ENCODE results near the gene DNAJC3. TPM values are rescaled to one million over a fixed set of nuclear protein-coding genes. Genes with fewer than 3 reads are reported as not detected.

DNAJC3 gene
- total and polyA plus RNA-seq, 2 experiments from 2014 or later = 19.5 to 27.5 TPM

DNA sequence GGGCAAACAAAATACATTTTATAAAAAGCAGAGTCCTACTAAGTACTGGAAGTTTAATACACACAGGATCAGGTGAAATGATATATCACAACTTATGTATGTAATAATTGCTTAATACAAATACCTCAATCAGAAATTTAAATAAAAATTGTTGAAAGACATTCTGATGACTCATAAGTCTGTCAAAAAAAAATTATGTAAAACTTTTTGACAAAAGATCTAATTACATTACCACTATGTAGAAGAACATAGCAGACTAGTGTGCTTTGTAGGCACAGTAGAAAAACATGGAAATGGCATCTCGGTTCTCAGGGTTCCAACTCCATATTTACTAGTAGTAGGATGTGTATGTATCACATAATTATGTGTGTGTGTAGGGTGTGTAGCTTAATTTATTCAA lies 156.2 kb downstream of the DNAJC3 start:
- Histone ChIP-seq H3K4me1 (ENCODE audit: insufficient read depth) (0 out of 2 replicates have a peak, but pooled peaks cover 2% of the 10 kb centered on the region), H3K4me2 (no peak overlapping the region), H3K9me2 (ENCODE audit: insufficient read depth) (no peaks in the 10 kb centered on the region), H3K4me3 (no peak overlapping the region), H2AFZ (no peak overlapping the region), H3K36me3 (ENCODE audit: insufficient read depth) (no peaks in the 10 kb centered on the region), H3K27me3 (ENCODE audit: insufficient read depth) (no peaks in the 10 kb centered on the region), H3K27ac (ENCODE audit: low read depth) (no peak overlapping the region), H3K79me2 (replicated peaks; ENCODE audit: insufficient read depth) (no peaks in the 10 kb centered on the region), H4K20me1 (replicated peaks; ENCODE audit: insufficient read depth) (no peaks in the 10 kb centered on the region), H3F3A (replicated peaks; ENCODE audit: low read depth) (no peaks in the 10 kb centered on the region)
- Mint-ChIP-seq H3K4me1 (peaks cover 3% of the 10 kb centered on the region; the same call in 2 of the 3 replicates), H3K4me3 (no peak overlapping the region), H3K27me3 (ENCODE audit: insufficient read depth, low read depth, poor library complexity) (peaks cover 3% of the 10 kb centered on the region), H3K27ac (no peak overlapping the region), H3K36me3 (ENCODE audit: low read depth) (peaks cover 42% of the 10 kb centered on the region), H3K9me3 (peaks cover 29% of the 10 kb centered on the region; the same call in 2 of the 3 replicates)
- DNase-seq (ENCODE audit: low spot score) (no peak), ATAC-seq (no peak)
- TF ChIP-seq ZNF114 (CRISPR knock-in tag; IDR thresholded peaks at IDR 0.05) (no peak), EZH2phosphoT487 (IDR thresholded peaks at IDR 0.05; ENCODE audit: unreplicated experiment) (no peak), ZNF331 (CRISPR knock-in tag; IDR thresholded peaks at IDR 0.05; ENCODE audit: low read depth) (no peak), JUNB (IDR thresholded peaks at IDR 0.05; ENCODE audit: unreplicated experiment) (no peak), NANOG (IDR thresholded peaks at IDR 0.05; ENCODE audit: borderline replicate concordance) (no peak), EZH2 (IDR thresholded peaks at IDR 0.05; ENCODE audit: low read depth, unreplicated experiment) (no peak), POLR2AphosphoS5 (IDR thresholded peaks at IDR 0.05; ENCODE audit: low read depth) (no peak), CREB1 (CRISPR knock-in tag; IDR thresholded peaks at IDR 0.05; ENCODE audit: low read depth) (no peak), ETS1 (IDR thresholded peaks at IDR 0.05) (no peak), STAT1 (IDR thresholded peaks at IDR 0.05; ENCODE audit: unreplicated experiment) (no peak), ZNF462 (CRISPR knock-in tag; IDR thresholded peaks at IDR 0.05) (no peak)
- TF ChIP-seq, protein P1, sequence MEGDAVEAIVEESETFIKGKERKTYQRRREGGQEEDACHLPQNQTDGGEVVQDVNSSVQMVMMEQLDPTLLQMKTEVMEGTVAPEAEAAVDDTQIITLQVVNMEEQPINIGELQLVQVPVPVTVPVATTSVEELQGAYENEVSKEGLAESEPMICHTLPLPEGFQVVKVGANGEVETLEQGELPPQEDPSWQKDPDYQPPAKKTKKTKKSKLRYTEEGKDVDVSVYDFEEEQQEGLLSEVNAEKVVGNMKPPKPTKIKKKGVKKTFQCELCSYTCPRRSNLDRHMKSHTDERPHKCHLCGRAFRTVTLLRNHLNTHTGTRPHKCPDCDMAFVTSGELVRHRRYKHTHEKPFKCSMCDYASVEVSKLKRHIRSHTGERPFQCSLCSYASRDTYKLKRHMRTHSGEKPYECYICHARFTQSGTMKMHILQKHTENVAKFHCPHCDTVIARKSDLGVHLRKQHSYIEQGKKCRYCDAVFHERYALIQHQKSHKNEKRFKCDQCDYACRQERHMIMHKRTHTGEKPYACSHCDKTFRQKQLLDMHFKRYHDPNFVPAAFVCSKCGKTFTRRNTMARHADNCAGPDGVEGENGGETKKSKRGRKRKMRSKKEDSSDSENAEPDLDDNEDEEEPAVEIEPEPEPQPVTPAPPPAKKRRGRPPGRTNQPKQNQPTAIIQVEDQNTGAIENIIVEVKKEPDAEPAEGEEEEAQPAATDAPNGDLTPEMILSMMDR (conservative IDR thresholded peaks at IDR 0.05; ENCODE audit: low read depth in 2 of 2) = no peak
- TF ChIP-seq, protein P2, sequence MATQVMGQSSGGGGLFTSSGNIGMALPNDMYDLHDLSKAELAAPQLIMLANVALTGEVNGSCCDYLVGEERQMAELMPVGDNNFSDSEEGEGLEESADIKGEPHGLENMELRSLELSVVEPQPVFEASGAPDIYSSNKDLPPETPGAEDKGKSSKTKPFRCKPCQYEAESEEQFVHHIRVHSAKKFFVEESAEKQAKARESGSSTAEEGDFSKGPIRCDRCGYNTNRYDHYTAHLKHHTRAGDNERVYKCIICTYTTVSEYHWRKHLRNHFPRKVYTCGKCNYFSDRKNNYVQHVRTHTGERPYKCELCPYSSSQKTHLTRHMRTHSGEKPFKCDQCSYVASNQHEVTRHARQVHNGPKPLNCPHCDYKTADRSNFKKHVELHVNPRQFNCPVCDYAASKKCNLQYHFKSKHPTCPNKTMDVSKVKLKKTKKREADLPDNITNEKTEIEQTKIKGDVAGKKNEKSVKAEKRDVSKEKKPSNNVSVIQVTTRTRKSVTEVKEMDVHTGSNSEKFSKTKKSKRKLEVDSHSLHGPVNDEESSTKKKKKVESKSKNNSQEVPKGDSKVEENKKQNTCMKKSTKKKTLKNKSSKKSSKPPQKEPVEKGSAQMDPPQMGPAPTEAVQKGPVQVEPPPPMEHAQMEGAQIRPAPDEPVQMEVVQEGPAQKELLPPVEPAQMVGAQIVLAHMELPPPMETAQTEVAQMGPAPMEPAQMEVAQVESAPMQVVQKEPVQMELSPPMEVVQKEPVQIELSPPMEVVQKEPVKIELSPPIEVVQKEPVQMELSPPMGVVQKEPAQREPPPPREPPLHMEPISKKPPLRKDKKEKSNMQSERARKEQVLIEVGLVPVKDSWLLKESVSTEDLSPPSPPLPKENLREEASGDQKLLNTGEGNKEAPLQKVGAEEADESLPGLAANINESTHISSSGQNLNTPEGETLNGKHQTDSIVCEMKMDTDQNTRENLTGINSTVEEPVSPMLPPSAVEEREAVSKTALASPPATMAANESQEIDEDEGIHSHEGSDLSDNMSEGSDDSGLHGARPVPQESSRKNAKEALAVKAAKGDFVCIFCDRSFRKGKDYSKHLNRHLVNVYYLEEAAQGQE (IDR thresholded peaks at IDR 0.05; ENCODE audit: unreplicated experiment) = no peak

All from GM23338 (cell line).